HEK293T (cell line): ENCODE results near the gene EDN1.

Experiments used
- ARNT ChIP-seq: fragments of 450-650 bp; IDR thresholded peaks from 2 replicates; pipeline ENCODE4 v1.6.1; 2017; ENCODE audit warnings: mild to moderate bottlenecking
- BHLHE40 ChIP-seq: fragments of 450-650 bp; IDR thresholded peaks from 2 replicates; pipeline ENCODE4 v1.6.1; 2016; ENCODE audit warnings: mild to moderate bottlenecking, moderate library complexity, borderline replicate concordance
- ELF4 ChIP-seq: fragments of 450-650 bp; IDR thresholded peaks from 2 replicates; pipeline ENCODE4 v1.6.1; 2017; ENCODE audit warnings: antibody characterized with exemption
- FOXM1 ChIP-seq: fragments of 450-650 bp; IDR thresholded peaks from 2 replicates; pipeline ENCODE4 v1.6.1; 2017; ENCODE audit warnings: mild to moderate bottlenecking, borderline replicate concordance
- HDGF ChIP-seq: fragments of 450-650 bp; IDR thresholded peaks from 2 replicates; pipeline ENCODE4 v1.6.1; 2017; ENCODE audit warnings: antibody characterized with exemption, borderline replicate concordance
- L3MBTL2 ChIP-seq: fragments of 450-650 bp; conservative IDR thresholded peaks from 2 replicates; pipeline ENCODE4 v1.6.1; 2016; ENCODE audit warnings: mild to moderate bottlenecking
- LEF1 ChIP-seq: fragments of 450-650 bp; IDR thresholded peaks from 2 replicates; pipeline ENCODE4 v1.6.1; 2017; ENCODE audit warnings: mild to moderate bottlenecking, borderline replicate concordance
- NFRKB ChIP-seq: fragments of 450-650 bp; IDR thresholded peaks from 2 replicates; pipeline ENCODE4 v1.6.1; 2016; ENCODE audit warnings: mild to moderate bottlenecking, moderate library complexity
- PKNOX1 ChIP-seq: fragments of 450-650 bp; IDR thresholded peaks from 2 replicates; pipeline ENCODE4 v1.6.1; 2016
- SP1 ChIP-seq: fragments of 450-650 bp; IDR thresholded peaks from 2 replicates; pipeline ENCODE4 v1.6.1; 2017
- SUZ12 ChIP-seq: fragments of 450-650 bp; IDR thresholded peaks from 2 replicates; pipeline ENCODE4 v1.6.1; 2016; ENCODE audit warnings: mild to moderate bottlenecking
- ZNF384 ChIP-seq: fragments of 450-650 bp; IDR thresholded peaks from 2 replicates; pipeline ENCODE4 v1.6.1; 2016

- TF ChIP-seq NFRKB (no peak), HDGF (no peak), ELF4 (no peak), SP1 (no peak), PKNOX1 (no peak), ARNT (no peak), ZNF384 (no peak), L3MBTL2 (no peak), LEF1 (no peak), FOXM1 (no peak), BHLHE40 (no peak), SUZ12 (no peak)
Observed at GRCh38 chr6:12336121-12336971, 46.2 kb downstream of the EDN1 start.
